VCaP (cell line): ENCODE measurements around the gene TRIM77.
"Not testable (repeated sequence)": the region's sequence is repeated elsewhere in the genome, so short reads cannot be mapped to it uniquely, and the experiment has no call there.

Experiments used
- H3K27ac ChIP-seq: fragments of 450-650 bp; 2 replicates; pipeline ENCODE4 v1.5.1; 2017
- CTCF ChIP-seq: fragments of 450-650 bp; conservative IDR thresholded peaks from 2 replicates; pipeline ENCODE4 v1.5.1; 2017; ENCODE audit warnings: mild to moderate bottlenecking, moderate library complexity

The TRIM77 gene

DNA sequence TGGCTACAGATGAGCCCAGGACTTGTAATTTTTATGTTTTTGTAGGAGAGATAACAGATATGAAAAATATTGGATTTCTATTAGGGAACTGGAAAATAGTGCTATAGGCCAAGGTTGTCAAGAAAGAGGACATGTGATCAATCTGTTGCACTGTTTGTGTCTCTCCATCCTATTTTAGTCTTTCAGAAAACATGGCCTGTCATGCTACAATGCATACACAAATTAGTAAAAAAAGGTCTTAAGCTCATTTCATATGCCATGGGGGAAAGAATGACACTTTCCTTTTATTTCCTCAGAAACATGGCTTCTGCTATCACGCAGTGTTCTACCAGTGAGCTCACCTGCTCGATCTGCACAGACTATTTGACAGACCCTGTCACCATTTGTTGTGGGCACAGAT is at the start of gene TRIM77:
TSS of gene TRIM77 (plus strand) at position 301 of the 400 bp plus-strand sequence. CDS start at position 301, 0 bp downstream.
- H3K27ac ChIP-seq: not testable (repeated sequence)

DNA sequence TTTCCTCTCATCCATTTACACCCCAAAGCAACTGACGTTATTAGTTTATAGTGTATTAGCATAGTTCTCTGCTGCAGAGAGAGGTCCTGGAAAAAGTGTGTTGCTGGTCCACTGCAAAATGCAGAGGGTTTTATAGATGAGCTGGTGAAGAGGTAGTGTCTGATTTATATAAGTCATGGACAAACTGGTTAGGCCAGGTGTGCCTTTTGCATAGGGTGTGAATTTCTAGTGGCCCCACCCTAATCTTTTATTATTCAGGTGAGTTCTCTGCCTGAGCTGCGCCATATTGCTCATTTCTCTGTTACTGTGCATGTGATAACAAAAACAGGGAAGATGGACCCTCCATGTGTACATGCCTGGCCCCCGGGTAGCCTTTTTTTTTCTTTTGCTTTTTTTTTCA is 43.1 kb upstream of the TRIM77 start:
- no peak for TF ChIP-seq CTCF

DNA sequence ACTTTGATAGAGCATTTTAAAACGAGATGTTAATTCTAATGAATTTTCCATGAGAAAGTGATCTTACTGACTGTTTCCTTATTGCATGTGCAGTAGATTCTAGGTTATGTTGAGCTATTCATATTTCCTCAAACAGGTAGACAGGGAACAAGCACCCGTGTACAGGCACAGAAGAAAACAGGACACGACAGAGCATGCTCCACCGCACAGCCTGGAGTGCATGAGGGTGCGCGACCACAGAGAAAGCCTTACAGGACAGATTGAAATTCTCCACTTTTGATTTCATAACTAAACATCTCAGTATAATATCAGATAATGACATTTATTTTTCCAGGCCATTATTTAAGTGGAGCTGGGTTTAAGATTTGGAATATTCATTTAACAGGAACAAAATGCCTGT is 41.9 kb upstream of the TRIM77 start:
- H3K27ac ChIP-seq: peak overlapping the region; percentile 89

More for the DNA sequence above, 43.1 kb upstream of the TRIM77 start:
- peak overlapping the region; percentile 89 for H3K27ac ChIP-seq

- H3K27ac ChIP-seq: peak overlapping the region; percentile 89
These were observed 40.5 kb upstream of the TRIM77 start for GRCh38 chr11:89669586-89669985.

DNA sequence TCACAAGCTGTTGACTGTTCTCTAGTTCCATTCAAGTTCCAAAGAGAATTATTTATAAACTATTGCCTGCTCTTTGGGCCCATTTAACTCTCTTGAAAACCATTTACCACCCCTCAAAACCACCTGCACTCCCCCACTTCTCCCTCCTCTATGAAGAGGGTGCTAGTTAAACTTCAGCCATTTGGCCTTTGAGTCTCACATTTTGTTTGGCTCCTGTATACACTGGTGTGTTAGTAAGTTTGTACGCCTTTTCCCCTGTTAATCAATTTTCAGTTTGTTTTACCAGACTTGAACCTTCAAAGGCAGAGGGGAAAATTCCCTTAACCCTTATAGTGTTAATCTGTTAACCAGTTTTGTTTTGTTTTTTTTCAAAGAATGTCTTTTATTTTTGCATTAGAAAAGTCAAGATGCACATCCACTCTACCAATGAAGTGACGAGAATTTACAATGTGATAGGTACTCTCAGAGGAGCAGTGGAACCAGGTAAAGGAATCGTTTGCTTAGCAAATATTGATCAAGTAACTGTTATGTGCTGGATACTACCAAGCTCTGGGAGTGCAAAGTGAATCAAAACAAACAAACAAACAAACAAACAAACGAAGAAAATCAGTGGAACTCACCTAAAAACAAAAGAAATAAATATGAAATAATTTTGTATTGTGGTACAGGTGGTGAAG is 40.0 kb upstream of the TRIM77 start:
- peak overlapping the region; percentile 89 for H3K27ac ChIP-seq

DNA sequence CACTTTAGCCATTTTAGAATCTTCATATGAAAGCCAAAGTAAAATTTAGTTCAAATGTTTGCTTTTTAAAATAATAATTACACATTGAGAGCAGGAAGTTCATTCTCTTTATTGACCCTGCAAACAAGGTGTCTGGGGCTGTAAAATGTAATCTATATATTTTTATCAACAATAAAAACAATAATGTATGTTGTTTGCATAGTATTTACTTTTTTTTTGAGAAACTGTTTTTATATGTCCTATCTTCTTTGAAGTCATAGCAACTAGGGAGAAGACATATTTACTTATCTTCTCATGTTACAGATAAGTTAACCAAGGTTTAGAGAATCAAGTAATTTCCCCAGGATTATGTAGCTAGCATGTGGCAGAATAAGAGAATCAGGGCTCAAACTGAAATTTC is 37.6 kb upstream of the TRIM77 start:
- peak overlapping the region; percentile 89 for H3K27ac ChIP-seq

DNA sequence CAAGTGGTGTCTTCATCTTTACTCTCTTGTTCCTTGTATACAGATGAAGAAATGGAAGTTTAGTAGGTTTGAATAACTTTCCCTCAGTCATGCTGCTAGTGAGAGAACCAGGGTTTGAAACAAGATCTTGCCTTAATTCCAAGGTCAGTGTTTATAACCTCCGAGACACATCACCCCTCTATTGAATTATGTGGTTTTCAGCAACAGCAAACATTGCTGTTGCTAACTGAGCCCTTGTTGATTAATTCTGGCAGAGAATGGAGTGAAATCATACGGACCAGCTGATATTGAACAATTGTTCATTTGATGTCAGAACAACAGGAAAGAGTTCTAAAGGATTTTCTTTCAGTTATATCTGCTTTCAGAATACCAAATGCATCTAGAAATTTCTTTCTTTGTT is 36.7 kb upstream of the TRIM77 start:
- H3K27ac ChIP-seq: peak overlapping the region; percentile 89

DNA sequence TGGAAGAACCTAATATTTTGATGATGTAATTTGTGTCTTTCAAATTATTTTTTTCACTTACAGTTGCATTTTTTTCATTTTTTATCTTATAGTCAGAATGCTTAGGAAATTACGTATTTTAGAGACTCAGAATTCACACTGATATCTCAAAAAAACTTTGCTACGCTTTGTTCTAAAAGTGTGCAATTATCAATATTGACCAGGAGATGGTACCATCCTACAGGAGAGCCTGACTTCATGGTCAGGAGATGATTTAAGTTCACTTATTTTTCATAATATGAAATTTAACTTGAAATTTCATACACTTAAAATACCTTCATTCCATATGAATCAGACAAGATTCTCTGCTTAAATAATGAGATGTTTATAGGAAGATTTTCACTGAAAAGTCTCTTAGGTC is 34.7 kb upstream of the TRIM77 start:
- peak overlapping the region; percentile 89 for H3K27ac ChIP-seq
- TF ChIP-seq CTCF: peak; percentile 76

- peak overlapping the region; percentile 89 for H3K27ac ChIP-seq
These were observed 34.2 kb upstream of the TRIM77 start for GRCh38 chr11:89675948-89676347.

DNA sequence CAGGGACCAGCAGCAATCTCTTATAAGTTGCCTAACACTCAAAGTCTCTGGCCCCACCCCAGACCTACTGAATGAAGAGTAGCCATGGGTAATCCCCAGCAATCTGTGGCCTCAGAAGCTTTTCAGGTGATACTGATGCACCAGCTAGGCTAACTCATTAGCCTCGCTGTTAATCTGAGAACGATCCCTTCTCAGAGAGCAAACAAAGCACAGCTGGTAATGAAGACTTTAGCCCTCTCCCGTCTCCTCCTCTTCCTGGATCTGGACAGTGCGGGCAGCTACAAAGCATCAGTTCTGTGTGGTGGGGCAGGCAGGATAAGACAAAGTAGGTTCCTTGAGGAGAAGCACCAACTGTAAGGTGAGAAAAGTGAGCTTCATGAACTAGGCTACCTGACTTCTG is 3.0 kb upstream of the TRIM77 start:
- H3K27ac ChIP-seq: peak overlapping the region; percentile 36

GRCh38 chr11:89724866-89725498 is 14.9 kb downstream of the TRIM77 start:
- H3K27ac ChIP-seq: peak overlapping the region; percentile 5; the same call in 1 of the 2 replicates

DNA sequence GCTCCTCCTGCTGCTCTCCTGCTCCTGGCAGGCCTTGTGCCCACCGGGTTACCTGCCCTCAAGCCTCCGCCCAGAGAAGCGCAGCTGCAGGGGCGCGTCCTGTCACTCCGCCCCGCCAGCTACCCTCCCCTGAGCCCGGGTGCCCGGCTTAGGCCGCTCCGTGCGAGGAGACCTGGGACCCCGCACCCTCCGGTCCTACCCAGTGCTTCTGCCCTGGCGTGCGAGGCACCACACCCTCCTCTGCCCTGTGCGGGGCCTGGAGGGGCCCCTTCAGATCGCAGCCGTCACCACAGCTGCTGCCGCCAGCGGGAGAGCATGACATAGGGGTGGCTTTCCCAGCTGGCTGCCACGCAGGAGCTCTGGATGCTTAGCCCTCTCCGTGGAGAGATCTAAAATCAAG is 20.1 kb downstream of the TRIM77 start:
- H3K27ac ChIP-seq: not testable (repeated sequence)

DNA sequence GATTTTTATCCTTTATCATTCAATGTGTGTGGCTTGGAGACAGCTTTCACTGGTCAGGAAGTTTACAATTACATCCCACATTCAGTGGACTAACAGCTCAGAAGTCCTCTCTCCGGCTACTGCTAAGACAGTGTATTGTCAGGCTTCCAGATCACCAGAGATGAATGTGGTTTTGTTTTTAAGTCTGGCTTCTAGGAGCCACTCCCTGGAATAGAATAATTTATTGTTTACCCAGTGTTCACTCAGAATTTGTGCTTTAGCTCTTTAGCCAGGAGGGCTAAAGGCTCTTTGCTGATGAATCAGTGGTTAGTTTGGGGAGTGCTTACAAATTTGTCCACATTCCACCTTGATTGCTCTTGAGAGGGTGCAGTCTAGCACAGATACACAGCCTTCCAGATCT is 26.5 kb downstream of the TRIM77 start:
- peak overlapping the region; percentile 65 for H3K27ac ChIP-seq
- TF ChIP-seq CTCF: no peak
